DOHH2 (cell line): ENCODE results near the gene IGSF22.

Source experiments
- H3F3A ChIP-seq: fragments of 200-600 bp; sonication (generic), shearing (Covaris generic); 2 replicates; pipeline ENCODE4 v1.6.0; 2016; ENCODE audit warnings: antibody characterized with exemption, mild to moderate bottlenecking; ENCODE audit not compliant: control insufficient read depth, insufficient read depth
- H3K27ac ChIP-seq: fragments of 200-600 bp; sonication (generic); 2 replicates; pipeline ENCODE4 v1.5.1; 2014; ENCODE audit warnings: low read depth, mild to moderate bottlenecking, low read length, moderate library complexity
- H3K27me3 ChIP-seq: fragments of 200-600 bp; sonication (generic); 2 replicates; pipeline ENCODE4 v1.6.1; 2014; ENCODE audit warnings: mild to moderate bottlenecking, low read length, mixed read lengths; ENCODE audit not compliant: control insufficient read depth
- H3K36me3 ChIP-seq: fragments of 200-600 bp; sonication (generic); 2 replicates; pipeline ENCODE4 v1.6.1; 2014; ENCODE audit warnings: mild to moderate bottlenecking, low read length, moderate library complexity, mixed read lengths; ENCODE audit not compliant: control insufficient read depth
- H3K4me1 ChIP-seq: fragments of 200-600 bp; sonication (generic); 2 replicates; pipeline ENCODE4 v1.6.1; 2014; ENCODE audit warnings: mild to moderate bottlenecking, low read length, mixed read lengths; ENCODE audit not compliant: control insufficient read depth
- H3K4me2 ChIP-seq: fragments of 200-600 bp; sonication (generic); 2 replicates; pipeline ENCODE4 v1.6.0; 2014; ENCODE audit warnings: mild to moderate bottlenecking, low read length, moderate library complexity
- H3K4me3 ChIP-seq: fragments of 200-600 bp; sonication (generic); 2 replicates; pipeline ENCODE4 v1.5.1; 2014; ENCODE audit warnings: mild to moderate bottlenecking, low read length, mixed read lengths
- H3K79me2 ChIP-seq: fragments of 200-600 bp; sonication (generic); 2 replicates; pipeline ENCODE4 v1.6.1; 2014; ENCODE audit warnings: mild to moderate bottlenecking, low read length, mixed read lengths; ENCODE audit not compliant: control insufficient read depth
- H3K9me2 ChIP-seq: fragments of 200-600 bp; sonication (generic); replicated peaks from 2 replicates; pipeline ENCODE4 v1.6.1; 2014; ENCODE audit warnings: mild to moderate bottlenecking, low read length, mixed read lengths; ENCODE audit not compliant: control insufficient read depth
- H3K9me3 ChIP-seq: fragments of 200-600 bp; sonication (generic); 2 replicates; pipeline ENCODE4 v1.6.1; 2014; ENCODE audit warnings: antibody characterized with exemption, low read length, mixed read lengths; ENCODE audit not compliant: control insufficient read depth, insufficient read depth
- H4K20me1 ChIP-seq: fragments of 200-600 bp; sonication (generic); 2 replicates; pipeline ENCODE4 v1.6.0; 2014; ENCODE audit warnings: low read depth, mild to moderate bottlenecking, antibody characterized with exemption, low read length, moderate library complexity; ENCODE audit not compliant: control insufficient read depth, insufficient read depth
- EZH2phosphoT487 ChIP-seq: fragments of 200-600 bp; sonication (generic); IDR thresholded peaks from 2 replicates; pipeline ENCODE4 v1.6.1; 2017; ENCODE audit warnings: borderline replicate concordance, mild to moderate bottlenecking, antibody characterized with exemption, low read length, moderate library complexity, mixed read lengths
- TF ChIP-seq, protein P1 (sequence below): fragments of 200-600 bp; sonication (generic); IDR thresholded peaks from one replicate; pipeline ENCODE4 v1.5.1; 2014; ENCODE audit warnings: antibody characterized with exemption, mild to moderate bottlenecking, low read depth, low read length; ENCODE audit not compliant: poor library complexity, severe bottlenecking

The IGSF22 gene

DNA sequence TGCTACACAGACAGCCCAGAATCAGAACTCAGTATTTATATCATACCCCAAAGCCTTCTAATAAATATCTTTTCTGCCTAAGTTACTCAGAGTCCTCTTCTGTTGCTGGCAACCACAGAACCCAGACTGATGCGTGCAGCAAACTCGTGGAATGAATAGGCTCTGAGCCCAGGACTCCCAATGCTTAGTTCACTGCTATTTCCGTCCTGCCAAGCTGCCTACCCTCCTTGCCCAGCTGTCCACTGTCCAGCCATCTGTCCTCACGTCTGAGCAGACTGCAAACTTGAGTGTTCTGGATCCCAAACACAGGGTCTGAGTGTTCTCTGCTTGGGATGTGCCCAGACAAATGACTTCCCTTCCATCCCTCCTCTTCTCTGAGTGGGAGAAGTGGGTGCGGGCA lies 46.2 kb upstream of the IGSF22 start:
- no peaks in the 10 kb centered on the region for H3K79me2 ChIP-seq
- H3K4me2 ChIP-seq: no peak overlapping the region
- no peaks in the 10 kb centered on the region for H3K36me3 ChIP-seq
- no peaks in the 10 kb centered on the region for H3F3A ChIP-seq
- no peaks in the 10 kb centered on the region for H3K9me2 ChIP-seq
- no peak for TF ChIP-seq EZH2phosphoT487
- TF ChIP-seq, protein P1, sequence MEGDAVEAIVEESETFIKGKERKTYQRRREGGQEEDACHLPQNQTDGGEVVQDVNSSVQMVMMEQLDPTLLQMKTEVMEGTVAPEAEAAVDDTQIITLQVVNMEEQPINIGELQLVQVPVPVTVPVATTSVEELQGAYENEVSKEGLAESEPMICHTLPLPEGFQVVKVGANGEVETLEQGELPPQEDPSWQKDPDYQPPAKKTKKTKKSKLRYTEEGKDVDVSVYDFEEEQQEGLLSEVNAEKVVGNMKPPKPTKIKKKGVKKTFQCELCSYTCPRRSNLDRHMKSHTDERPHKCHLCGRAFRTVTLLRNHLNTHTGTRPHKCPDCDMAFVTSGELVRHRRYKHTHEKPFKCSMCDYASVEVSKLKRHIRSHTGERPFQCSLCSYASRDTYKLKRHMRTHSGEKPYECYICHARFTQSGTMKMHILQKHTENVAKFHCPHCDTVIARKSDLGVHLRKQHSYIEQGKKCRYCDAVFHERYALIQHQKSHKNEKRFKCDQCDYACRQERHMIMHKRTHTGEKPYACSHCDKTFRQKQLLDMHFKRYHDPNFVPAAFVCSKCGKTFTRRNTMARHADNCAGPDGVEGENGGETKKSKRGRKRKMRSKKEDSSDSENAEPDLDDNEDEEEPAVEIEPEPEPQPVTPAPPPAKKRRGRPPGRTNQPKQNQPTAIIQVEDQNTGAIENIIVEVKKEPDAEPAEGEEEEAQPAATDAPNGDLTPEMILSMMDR: no peak
- H3K4me1 ChIP-seq: peaks cover 17% of the 10 kb centered on the region
- no peaks in the 10 kb centered on the region for H4K20me1 ChIP-seq
- H3K27ac ChIP-seq: no peak overlapping the region
- H3K27me3 ChIP-seq: peaks cover 24% of the 10 kb centered on the region
- no peaks in the 10 kb centered on the region for H3K9me3 ChIP-seq
- H3K4me3 ChIP-seq: no peak overlapping the region

DNA sequence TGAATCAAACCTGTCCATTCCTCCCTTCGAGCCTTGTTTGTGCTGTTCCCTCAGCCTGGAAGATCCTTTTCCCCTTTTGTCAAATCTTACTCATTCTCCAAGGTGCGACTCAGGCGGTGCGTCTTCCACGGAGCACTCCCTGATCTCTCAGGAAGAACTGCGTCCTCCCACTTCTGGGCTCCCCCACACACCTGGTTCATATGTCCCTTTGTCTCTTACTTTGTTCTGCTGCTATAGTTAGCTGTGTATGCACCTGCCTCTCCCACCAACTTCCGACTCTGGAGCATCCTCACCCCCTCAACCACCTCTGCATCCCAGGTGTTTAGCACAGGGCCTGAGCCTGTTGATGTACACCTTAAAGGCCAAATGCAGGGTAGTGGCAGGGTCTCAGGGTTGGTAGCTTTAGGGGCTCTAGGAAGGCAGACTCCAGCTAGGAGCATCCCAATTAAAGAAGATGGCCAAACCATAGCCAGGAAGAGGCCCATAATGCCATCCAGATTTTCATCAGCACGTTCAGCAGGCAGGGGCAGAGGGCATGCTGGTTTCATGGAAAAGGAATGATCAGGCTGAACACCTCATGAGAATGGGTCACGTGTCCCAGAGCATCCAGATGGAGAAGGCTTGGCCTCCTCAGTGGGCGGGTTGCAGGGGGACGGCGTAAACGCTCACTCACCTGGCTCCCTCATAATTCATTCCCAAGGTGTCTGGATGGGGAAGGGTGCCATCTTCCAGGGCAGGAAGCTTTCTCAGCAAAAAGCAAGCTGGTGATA lies 45.5 kb upstream of the IGSF22 start:
- no peaks in the 10 kb centered on the region for H3K79me2 ChIP-seq
- no peaks in the 10 kb centered on the region for H4K20me1 ChIP-seq
- no peak for TF ChIP-seq EZH2phosphoT487
- TF ChIP-seq, protein P1: no peak
- no peaks in the 10 kb centered on the region for H3F3A ChIP-seq
- H3K9me3 ChIP-seq: no peaks in the 10 kb centered on the region
- no peaks in the 10 kb centered on the region for H3K36me3 ChIP-seq
- peaks cover 17% of the 10 kb centered on the region for H3K4me1 ChIP-seq
- no peak overlapping the region for H3K4me2 ChIP-seq
- no peak overlapping the region for H3K27ac ChIP-seq
- H3K9me2 ChIP-seq: no peaks in the 10 kb centered on the region
- H3K4me3 ChIP-seq: no peak overlapping the region
- peaks cover 25% of the 10 kb centered on the region for H3K27me3 ChIP-seq

GRCh38 chr11:18770479-18771125 lies 44.6 kb upstream of the IGSF22 start:
- H3F3A ChIP-seq: no peaks in the 10 kb centered on the region
- H3K27ac ChIP-seq: no peak overlapping the region
- TF ChIP-seq, protein P1: no peak
- TF ChIP-seq EZH2phosphoT487: no peak
- H3K9me2 ChIP-seq: no peaks in the 10 kb centered on the region
- H3K9me3 ChIP-seq: no peaks in the 10 kb centered on the region
- H3K4me1 ChIP-seq: peaks cover 17% of the 10 kb centered on the region
- peaks cover 28% of the 10 kb centered on the region for H3K27me3 ChIP-seq
- H3K36me3 ChIP-seq: no peaks in the 10 kb centered on the region
- no peaks in the 10 kb centered on the region for H3K79me2 ChIP-seq
- H3K4me2 ChIP-seq: no peak overlapping the region
- H4K20me1 ChIP-seq: no peaks in the 10 kb centered on the region
- H3K4me3 ChIP-seq: no peak overlapping the region
